Measurements from ENCODE around the gene C15orf40.
A peak's percentile ranks its signal among the peaks of the same experiment; 100 is the strongest.
"Not testable (repeated sequence)": the region's sequence is repeated elsewhere in the genome, so short reads cannot be mapped to it uniquely, and the experiment has no call there.

Gene C15orf40

GRCh38 chr15:83011271-83012075 lies at the start of gene C15orf40:
Gene C15orf40, minus strand, starts transcription at chr15:83011639. Its CDS starts 32 bp downstream, at chr15:83011607.
- DNase-seq (ENCODE audit: low spot score) = peak; percentile 91

GRCh38 chr15:83057696-83058376 lies 46.4 kb upstream of the C15orf40 start:
- no peak for DNase-seq (ENCODE audit: low spot score)

GRCh38 chr15:83057002-83057401 lies 45.6 kb upstream of the C15orf40 start:
- DNase-seq (ENCODE audit: low spot score) = no peak

- no peak for DNase-seq (ENCODE audit: low spot score)
Observed at GRCh38 chr15:83053151-83053550, 41.7 kb upstream of the C15orf40 start.

- DNase-seq (ENCODE audit: low spot score) = no peak
Observed at GRCh38 chr15:83046558-83047127, 35.2 kb upstream of the C15orf40 start.

GRCh38 chr15:83044156-83044555 lies 32.7 kb upstream of the C15orf40 start:
- DNase-seq (ENCODE audit: low spot score) = no peak

- no peak for DNase-seq (ENCODE audit: low spot score)
Observed at GRCh38 chr15:83039206-83039605, 27.8 kb upstream of the C15orf40 start.

GRCh38 chr15:83036253-83036652 lies 24.8 kb upstream of the C15orf40 start:
- DNase-seq (ENCODE audit: low spot score) = no peak

GRCh38 chr15:83031234-83031633 lies 19.8 kb upstream of the C15orf40 start:
- DNase-seq (ENCODE audit: low spot score) = not testable (repeated sequence)

- no peak for DNase-seq (ENCODE audit: low spot score)
Observed at GRCh38 chr15:83030021-83030420, 18.6 kb upstream of the C15orf40 start.

- peak; percentile 20 for DNase-seq (ENCODE audit: low spot score)
Observed at GRCh38 chr15:83018436-83018835, 7.0 kb upstream of the C15orf40 start.

GRCh38 chr15:83016906-83017305 lies 5.5 kb upstream of the C15orf40 start:
- DNase-seq (ENCODE audit: low spot score) = no peak

GRCh38 chr15:83015361-83015760 lies 3.9 kb upstream of the C15orf40 start:
- DNase-seq (ENCODE audit: low spot score) = no peak

- no peak for DNase-seq (ENCODE audit: low spot score)
Observed at GRCh38 chr15:83014205-83014653, 2.8 kb upstream of the C15orf40 start.

- no peak for DNase-seq (ENCODE audit: low spot score)
Observed at GRCh38 chr15:83012636-83013035, 1.2 kb upstream of the C15orf40 start.

GRCh38 chr15:83012076-83012426 lies 612 bp upstream of the C15orf40 start:
- no peak for DNase-seq (ENCODE audit: low spot score)

GRCh38 chr15:83010709-83011270 lies 649 bp downstream of the C15orf40 start:
- DNase-seq (ENCODE audit: low spot score) = peak; percentile 69

- not testable (repeated sequence) for DNase-seq (ENCODE audit: low spot score)
Observed at GRCh38 chr15:83000672-83001031, 10.8 kb downstream of the C15orf40 start.

GRCh38 chr15:82999905-83000671 lies 11.4 kb downstream of the C15orf40 start:
- peak; percentile 30 for DNase-seq (ENCODE audit: low spot score)

- DNase-seq (ENCODE audit: low spot score) = no peak
Observed at GRCh38 chr15:82999426-82999825, 12.0 kb downstream of the C15orf40 start.

- no peak for DNase-seq (ENCODE audit: low spot score)
Observed at GRCh38 chr15:82995938-82996337, 15.5 kb downstream of the C15orf40 start.

- DNase-seq (ENCODE audit: low spot score) = no peak
Observed at GRCh38 chr15:82995076-82995475, 16.4 kb downstream of the C15orf40 start.
